KOPT-K1 (cell line): Measurements from ENCODE around the gene OR13C8.
"Not testable (repeated sequence)": the region's sequence is repeated elsewhere in the genome, so short reads cannot be mapped to it uniquely, and the experiment has no call there.

ENCODE experiments used
- H3K27ac ChIP-seq: fragments of 200-600 bp; sonication (generic); 2 replicates; pipeline ENCODE4 v1.5.1; 2016; ENCODE audit warnings: antibody characterized with exemption, mild to moderate bottlenecking, low read depth, low read length; ENCODE audit not compliant: poor library complexity, severe bottlenecking
- H3K36me3 ChIP-seq: fragments of 200-600 bp; sonication (generic); 2 replicates; pipeline ENCODE4 v1.5.1; 2017; ENCODE audit warnings: antibody characterized with exemption, mild to moderate bottlenecking, low read length, moderate library complexity; ENCODE audit not compliant: insufficient read depth
- H3K9me3 ChIP-seq: fragments of 200-600 bp; sonication (generic); 2 replicates; pipeline ENCODE4 v1.5.1; 2017; ENCODE audit warnings: antibody characterized with exemption, low read length, mild to moderate bottlenecking; ENCODE audit not compliant: insufficient read depth, poor library complexity, severe bottlenecking

Gene OR13C8

DNA sequence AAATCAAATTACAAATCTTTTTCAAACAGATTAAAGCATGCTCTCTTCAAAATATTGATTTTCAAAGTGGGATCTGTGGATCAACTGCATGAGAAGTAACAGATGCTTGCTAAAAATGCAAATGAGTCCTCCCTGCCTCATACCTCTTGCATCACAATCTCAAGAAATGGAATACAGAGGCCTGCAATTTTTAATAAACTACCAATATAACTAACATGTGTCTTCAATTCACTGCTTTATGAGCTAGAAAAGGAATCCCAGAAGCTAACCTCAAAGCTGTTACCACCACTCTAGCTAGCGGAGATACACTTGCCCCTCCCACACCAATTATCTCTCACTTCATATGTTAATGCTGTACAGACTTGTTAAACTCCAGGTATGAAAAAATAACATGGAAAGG, 20.7 kb downstream of the OR13C8 start:
- Histone ChIP-seq H3K9me3 (no peaks in the 10 kb centered on the region), H3K27ac (no peak overlapping the region), H3K36me3 (no peaks in the 10 kb centered on the region)

- not testable (repeated sequence) for H3K27ac ChIP-seq, H3K9me3 ChIP-seq
Observed at GRCh38 chr9:104598749-104599148, 29.8 kb downstream of the OR13C8 start.

DNA sequence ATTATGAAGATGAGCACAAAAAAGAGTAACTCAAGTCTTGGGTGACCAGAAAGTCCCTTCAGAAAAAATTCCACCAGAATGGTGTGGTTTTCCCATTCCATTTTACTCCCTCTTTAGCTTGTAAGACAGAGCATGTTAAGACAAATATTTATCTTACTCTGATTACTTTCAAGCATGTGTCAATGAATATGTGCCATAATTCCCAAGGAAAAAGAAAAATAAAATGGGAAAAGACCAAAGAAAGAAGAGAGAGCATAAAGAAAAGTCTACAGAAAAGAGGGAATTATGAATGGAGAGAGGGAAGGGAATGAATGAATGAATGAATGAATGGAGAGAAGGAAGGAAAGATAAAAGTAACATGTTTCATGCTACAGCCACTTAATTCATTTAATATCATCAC, 30.3 kb downstream of the OR13C8 start, which contains the start of gene OR13C5:
OR13C5 (minus strand) TSS at position 101 of the 400 bp plus-strand sequence; CDS start at position 101, 0 bp downstream.
- not testable (repeated sequence) for H3K27ac ChIP-seq, H3K9me3 ChIP-seq, H3K36me3 ChIP-seq

More at GRCh38 chr9:104598749-104599148, 29.8 kb downstream of the OR13C8 start:
- H3K36me3 ChIP-seq, result not testable (repeated sequence)

DNA sequence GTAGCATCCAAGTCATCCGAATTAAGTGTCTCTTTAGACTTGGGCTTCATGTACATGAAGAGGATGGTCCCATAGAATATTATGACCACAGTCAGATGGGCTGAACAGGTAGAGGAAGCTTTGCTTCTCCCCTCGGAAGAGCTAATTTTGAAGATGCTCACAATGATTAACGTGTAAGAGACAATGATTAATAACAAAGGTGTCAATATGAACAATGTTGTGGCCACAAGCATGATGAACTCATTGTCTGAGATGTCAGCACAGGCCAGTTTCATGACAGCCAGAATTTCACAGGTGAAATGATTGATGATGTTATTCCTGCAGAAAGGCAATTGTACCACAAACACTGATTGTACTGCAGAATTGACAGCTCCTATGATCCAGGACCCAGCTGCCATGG, 35.8 kb downstream of the OR13C8 start:
- Histone ChIP-seq H3K9me3 (no peaks in the 10 kb centered on the region), H3K36me3 (no peaks in the 10 kb centered on the region), H3K27ac (no peak overlapping the region)

DNA sequence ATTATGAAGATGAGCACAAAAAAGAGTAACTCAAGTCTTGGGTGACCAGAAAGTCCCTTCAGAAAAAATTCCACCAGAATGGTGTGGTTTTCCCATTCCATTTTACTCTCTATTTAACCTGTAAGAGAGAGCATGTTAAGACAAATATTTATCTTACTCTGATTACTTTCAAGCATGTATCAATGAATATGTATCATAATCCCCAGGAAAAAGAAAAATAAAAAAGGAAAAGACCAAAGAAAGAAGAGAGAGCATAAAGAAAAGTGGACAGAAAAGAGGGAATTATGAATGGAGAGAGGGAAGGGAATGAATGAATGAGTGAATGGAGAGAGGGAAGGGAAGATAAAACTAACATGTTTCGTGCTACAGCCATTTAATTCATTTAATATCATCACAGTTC, 36.6 kb downstream of the OR13C8 start, which contains the start of gene OR13C2:
OR13C2 (minus strand) TSS at position 101 of the 400 bp plus-strand sequence; CDS start at position 101, 0 bp downstream.
- H3K27ac ChIP-seq, H3K36me3 ChIP-seq, H3K9me3 ChIP-seq: not testable (repeated sequence)

GRCh38 chr9:104606152-104606551, 37.2 kb downstream of the OR13C8 start:
- Histone ChIP-seq H3K27ac (no peak overlapping the region), H3K36me3 (no peaks in the 10 kb centered on the region)

DNA sequence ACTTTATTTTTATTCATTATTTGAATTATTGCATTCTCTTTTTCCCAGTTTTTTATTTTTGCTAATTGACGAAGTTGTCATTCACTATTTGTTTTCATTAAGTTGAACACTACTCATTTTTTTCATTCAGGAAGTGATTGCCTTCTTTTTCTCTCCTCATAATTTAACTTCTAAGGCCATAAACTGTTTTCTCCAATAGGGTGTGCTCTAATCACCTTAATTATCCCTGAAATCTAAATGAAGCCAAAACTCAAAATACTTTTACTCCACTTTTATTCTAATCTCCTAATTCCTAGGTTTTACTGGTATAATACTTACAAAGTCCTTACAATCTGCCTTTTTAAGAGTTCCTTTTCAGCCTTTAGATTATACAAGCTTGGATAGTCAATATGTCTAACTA, 39.4 kb downstream of the OR13C8 start:
- H3K36me3 ChIP-seq, result no peaks in the 10 kb centered on the region
- no peaks in the 10 kb centered on the region for H3K9me3 ChIP-seq
- no peak overlapping the region for H3K27ac ChIP-seq

More at GRCh38 chr9:104606152-104606551, 37.2 kb downstream of the OR13C8 start:
- no peaks in the 10 kb centered on the region for H3K9me3 ChIP-seq

DNA sequence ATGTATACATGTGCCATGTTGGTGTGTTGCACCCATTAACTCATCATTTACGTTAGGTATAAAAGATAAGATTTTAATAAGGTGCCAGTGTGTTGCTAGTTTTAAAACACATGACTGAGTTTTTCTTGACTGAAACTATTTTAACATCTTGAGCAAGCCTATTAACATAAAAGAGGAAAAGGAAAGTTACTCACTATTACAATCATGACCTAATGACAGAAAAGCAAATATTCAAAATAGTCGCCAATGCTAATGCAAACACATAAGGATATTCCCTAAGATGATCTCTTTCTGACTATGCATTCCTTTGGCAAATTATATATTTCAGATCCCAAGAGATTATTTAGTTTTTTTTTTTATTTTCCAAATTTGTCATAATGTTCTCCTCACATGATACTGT, 42.2 kb downstream of the OR13C8 start:
- no peaks in the 10 kb centered on the region for H3K36me3 ChIP-seq
- H3K27ac ChIP-seq, result no peak overlapping the region
- H3K9me3 ChIP-seq, result no peaks in the 10 kb centered on the region

GRCh38 chr9:104617418-104617817, 48.5 kb downstream of the OR13C8 start:
- Histone ChIP-seq H3K27ac (no peak overlapping the region), H3K36me3 (no peaks in the 10 kb centered on the region), H3K9me3 (no peaks in the 10 kb centered on the region)

DNA sequence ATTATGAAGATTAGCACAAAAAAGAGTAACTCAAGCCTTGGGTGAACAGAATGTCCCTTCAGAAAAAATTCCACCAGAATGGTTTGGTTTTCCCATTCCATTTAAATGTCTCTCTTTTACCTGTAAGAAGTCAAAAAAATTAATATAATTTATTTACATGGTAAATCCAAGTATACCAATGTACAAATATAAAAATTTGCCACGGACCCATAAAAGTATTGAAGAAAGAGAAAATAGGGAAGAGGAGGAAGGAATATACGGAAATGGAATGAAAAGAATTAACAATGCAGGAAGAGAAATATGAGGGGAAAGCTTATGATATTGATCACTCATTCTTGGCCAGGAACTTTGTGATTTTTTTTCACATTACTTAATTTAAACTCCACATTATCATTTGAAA, 49.1 kb downstream of the OR13C8 start, which contains the start of gene OR13C9:
OR13C9 (minus strand) TSS at position 101 of the 400 bp plus-strand sequence; CDS start at position 101, 0 bp downstream.
- no peak within 1 kb of the TSS for H3K27ac ChIP-seq
- no peaks in the 10 kb centered on the region for H3K36me3 ChIP-seq
- no peaks in the 10 kb centered on the region for H3K9me3 ChIP-seq
